ENCODE measurements around the gene PLEKHA8.
A peak's percentile ranks its signal among the peaks of the same experiment; 100 is the strongest.

Gene PLEKHA8

GRCh38 chr7:30162622-30163124 lies 134.5 kb downstream of the PLEKHA8 start:
- Histone ChIP-seq H3K36me3 (ENCODE audit: insufficient read depth, insufficient read length, low read length) (no peaks in the 10 kb centered on the region), H3K4me3 (ENCODE audit: insufficient read length, low read depth) (no peak overlapping the region), H3K9me3 (ENCODE audit: insufficient read depth, low read length) (no peaks in the 10 kb centered on the region), H3K4me1 (ENCODE audit: insufficient read depth, insufficient read length) (peaks cover 4% of the 10 kb centered on the region), H3K27me3 (ENCODE audit: insufficient read depth, insufficient read length) (peaks cover 4% of the 10 kb centered on the region), H3K9ac (ENCODE audit: insufficient read length, low read depth) (no peak overlapping the region)
- TF ChIP-seq ZNF274 (IDR thresholded peaks at IDR 0.05; ENCODE audit: low read depth, low read length) (no peak), SUZ12 (IDR thresholded peaks at IDR 0.05; ENCODE audit: extremely low read depth, insufficient read depth, insufficient read length) (no peak), YY1 (IDR thresholded peaks at IDR 0.05; ENCODE audit: insufficient read depth, insufficient read length) (no peak)
- no peak for DNase-seq (ENCODE audit: low read depth, low spot score)

- H3K4me1 ChIP-seq (ENCODE audit: insufficient read depth, insufficient read length), result peaks cover 8% of the 10 kb centered on the region
- peaks cover 5% of the 10 kb centered on the region for H3K27me3 ChIP-seq (ENCODE audit: insufficient read depth, insufficient read length)
- H3K9me3 ChIP-seq (ENCODE audit: insufficient read depth, low read length), result no peaks in the 10 kb centered on the region
- TF ChIP-seq SUZ12 (IDR thresholded peaks at IDR 0.05; ENCODE audit: extremely low read depth, insufficient read depth, insufficient read length) (no peak), ZNF274 (IDR thresholded peaks at IDR 0.05; ENCODE audit: low read depth, low read length) (no peak), YY1 (IDR thresholded peaks at IDR 0.05; ENCODE audit: insufficient read depth, insufficient read length) (no peak)
- no peak overlapping the region for H3K9ac ChIP-seq (ENCODE audit: insufficient read length, low read depth)
- no peak overlapping the region for H3K4me3 ChIP-seq (ENCODE audit: insufficient read length, low read depth)
- no peaks in the 10 kb centered on the region for H3K36me3 ChIP-seq (ENCODE audit: insufficient read depth, insufficient read length, low read length)
- DNase-seq (ENCODE audit: low read depth, low spot score), result no peak
Observed at GRCh38 chr7:30163231-30163894, 135.2 kb downstream of the PLEKHA8 start.

DNA sequence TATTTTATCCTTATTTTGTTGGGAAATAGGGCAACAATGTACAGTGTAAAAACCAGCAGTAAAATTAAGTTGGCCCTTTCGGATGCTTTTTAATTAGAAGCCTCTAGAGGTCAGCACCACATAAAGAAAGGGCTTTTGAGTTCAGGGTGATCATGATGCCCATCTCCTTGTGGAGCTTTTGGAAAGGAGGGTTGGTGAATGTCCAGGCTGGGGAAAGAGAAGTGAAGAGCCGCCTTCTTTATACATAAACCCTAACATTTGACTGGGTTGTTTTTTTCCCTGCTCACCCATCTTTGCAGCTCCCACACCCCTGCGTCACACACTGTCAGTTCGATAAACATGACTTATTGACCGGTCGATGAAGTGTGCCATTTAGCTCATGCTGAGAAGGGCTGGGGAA lies 136.4 kb downstream of the PLEKHA8 start:
- Histone ChIP-seq H3K4me3 (ENCODE audit: insufficient read length, low read depth) (no peak overlapping the region), H3K9me3 (ENCODE audit: insufficient read depth, low read length) (no peaks in the 10 kb centered on the region), H3K27me3 (ENCODE audit: insufficient read depth, insufficient read length) (peaks cover 5% of the 10 kb centered on the region), H3K9ac (ENCODE audit: insufficient read length, low read depth) (no peak overlapping the region), H3K4me1 (ENCODE audit: insufficient read depth, insufficient read length) (peaks cover 12% of the 10 kb centered on the region), H3K36me3 (ENCODE audit: insufficient read depth, insufficient read length, low read length) (no peaks in the 10 kb centered on the region)
- peak; percentile 60 for DNase-seq (ENCODE audit: low read depth, low spot score)
- no peak for TF ChIP-seq YY1 (IDR thresholded peaks at IDR 0.05; ENCODE audit: insufficient read depth, insufficient read length)
- TF ChIP-seq SUZ12 (IDR thresholded peaks at IDR 0.05; ENCODE audit: extremely low read depth, insufficient read depth, insufficient read length), result no peak
- TF ChIP-seq ZNF274 (IDR thresholded peaks at IDR 0.05; ENCODE audit: low read depth, low read length), result no peak

- no peaks in the 10 kb centered on the region for H3K36me3 ChIP-seq (ENCODE audit: insufficient read depth, insufficient read length, low read length)
- no peaks in the 10 kb centered on the region for H3K9me3 ChIP-seq (ENCODE audit: insufficient read depth, low read length)
- H3K4me1 ChIP-seq (ENCODE audit: insufficient read depth, insufficient read length), result peaks cover 15% of the 10 kb centered on the region
- peaks cover 5% of the 10 kb centered on the region for H3K27me3 ChIP-seq (ENCODE audit: insufficient read depth, insufficient read length)
- H3K9ac ChIP-seq (ENCODE audit: insufficient read length, low read depth), result no peak overlapping the region
- no peak for DNase-seq (ENCODE audit: low read depth, low spot score)
- TF ChIP-seq YY1 (IDR thresholded peaks at IDR 0.05; ENCODE audit: insufficient read depth, insufficient read length) (no peak), ZNF274 (IDR thresholded peaks at IDR 0.05; ENCODE audit: low read depth, low read length) (no peak), SUZ12 (IDR thresholded peaks at IDR 0.05; ENCODE audit: extremely low read depth, insufficient read depth, insufficient read length) (no peak)
- no peak overlapping the region for H3K4me3 ChIP-seq (ENCODE audit: insufficient read length, low read depth)
Observed at GRCh38 chr7:30165590-30165989, 137.4 kb downstream of the PLEKHA8 start.

DNA sequence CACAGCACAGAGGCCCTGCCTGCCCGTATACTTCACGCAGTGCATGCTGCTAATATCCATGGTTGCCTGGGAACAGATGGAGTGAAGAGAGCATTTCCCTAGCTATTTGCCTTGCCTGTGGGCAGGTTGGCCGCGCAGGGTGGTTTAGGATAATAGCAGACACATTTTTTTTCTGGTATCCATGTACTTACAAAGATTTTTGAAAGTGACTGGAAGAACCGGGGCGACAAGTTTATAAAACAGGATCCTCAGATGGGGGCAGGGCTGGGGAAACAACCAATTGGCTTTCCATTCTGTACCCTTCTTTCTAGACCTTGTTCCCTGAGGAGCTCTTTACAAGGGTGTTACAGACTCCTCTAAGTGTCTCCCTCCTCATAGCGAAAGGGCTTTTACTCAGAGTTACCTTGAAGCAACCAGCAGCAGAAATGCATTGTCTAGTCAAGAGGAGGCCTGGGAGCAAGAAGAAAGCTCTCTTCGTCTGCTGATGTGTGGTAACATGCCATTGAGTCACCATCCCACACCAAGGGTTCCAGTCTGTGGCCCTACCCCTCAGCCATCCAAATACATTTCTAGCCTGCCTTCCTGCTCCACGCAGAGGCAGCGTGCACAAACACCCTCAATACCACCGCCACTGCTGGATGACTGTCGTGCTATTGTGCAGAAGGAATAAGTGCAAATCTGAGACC lies 138.1 kb downstream of the PLEKHA8 start:
- no peak overlapping the region for H3K9ac ChIP-seq (ENCODE audit: insufficient read length, low read depth)
- peaks cover 15% of the 10 kb centered on the region for H3K4me1 ChIP-seq (ENCODE audit: insufficient read depth, insufficient read length)
- TF ChIP-seq ZNF274 (IDR thresholded peaks at IDR 0.05; ENCODE audit: low read depth, low read length) (no peak), SUZ12 (IDR thresholded peaks at IDR 0.05; ENCODE audit: extremely low read depth, insufficient read depth, insufficient read length) (no peak), YY1 (IDR thresholded peaks at IDR 0.05; ENCODE audit: insufficient read depth, insufficient read length) (no peak)
- H3K27me3 ChIP-seq (ENCODE audit: insufficient read depth, insufficient read length), result peaks cover 5% of the 10 kb centered on the region
- H3K4me3 ChIP-seq (ENCODE audit: insufficient read length, low read depth), result no peak overlapping the region
- H3K9me3 ChIP-seq (ENCODE audit: insufficient read depth, low read length), result no peaks in the 10 kb centered on the region
- H3K36me3 ChIP-seq (ENCODE audit: insufficient read depth, insufficient read length, low read length), result no peaks in the 10 kb centered on the region
- DNase-seq (ENCODE audit: low read depth, low spot score), result no peak

GRCh38 chr7:30166841-30167235 lies 138.6 kb downstream of the PLEKHA8 start:
- Histone ChIP-seq H3K4me1 (ENCODE audit: insufficient read depth, insufficient read length) (peaks cover 15% of the 10 kb centered on the region), H3K4me3 (ENCODE audit: insufficient read length, low read depth) (no peak overlapping the region), H3K36me3 (ENCODE audit: insufficient read depth, insufficient read length, low read length) (no peaks in the 10 kb centered on the region), H3K27me3 (ENCODE audit: insufficient read depth, insufficient read length) (peaks cover 5% of the 10 kb centered on the region), H3K9me3 (ENCODE audit: insufficient read depth, low read length) (no peaks in the 10 kb centered on the region), H3K9ac (ENCODE audit: insufficient read length, low read depth) (no peak overlapping the region)
- TF ChIP-seq ZNF274 (IDR thresholded peaks at IDR 0.05; ENCODE audit: low read depth, low read length), result no peak
- no peak for TF ChIP-seq YY1 (IDR thresholded peaks at IDR 0.05; ENCODE audit: insufficient read depth, insufficient read length)
- no peak for TF ChIP-seq SUZ12 (IDR thresholded peaks at IDR 0.05; ENCODE audit: extremely low read depth, insufficient read depth, insufficient read length)
- no peak for DNase-seq (ENCODE audit: low read depth, low spot score)

GRCh38 chr7:30167901-30168300 lies 139.7 kb downstream of the PLEKHA8 start:
- H3K27me3 ChIP-seq (ENCODE audit: insufficient read depth, insufficient read length), result peaks cover 5% of the 10 kb centered on the region
- H3K9ac ChIP-seq (ENCODE audit: insufficient read length, low read depth), result no peak overlapping the region
- no peaks in the 10 kb centered on the region for H3K36me3 ChIP-seq (ENCODE audit: insufficient read depth, insufficient read length, low read length)
- H3K4me1 ChIP-seq (ENCODE audit: insufficient read depth, insufficient read length), result peaks cover 15% of the 10 kb centered on the region
- H3K4me3 ChIP-seq (ENCODE audit: insufficient read length, low read depth), result no peak overlapping the region
- H3K9me3 ChIP-seq (ENCODE audit: insufficient read depth, low read length), result no peaks in the 10 kb centered on the region
- TF ChIP-seq YY1 (IDR thresholded peaks at IDR 0.05; ENCODE audit: insufficient read depth, insufficient read length) (no peak), ZNF274 (IDR thresholded peaks at IDR 0.05; ENCODE audit: low read depth, low read length) (no peak), SUZ12 (IDR thresholded peaks at IDR 0.05; ENCODE audit: extremely low read depth, insufficient read depth, insufficient read length) (no peak)
- DNase-seq (ENCODE audit: low read depth, low spot score), result no peak

Data from NT2/D1 (cell line).